A549 (cell line): Measurements from ENCODE around the gene SERTAD4. TPM values are rescaled to one million over a fixed set of nuclear protein-coding genes. Genes with fewer than 3 reads are reported as not detected.

Experiments
- ATAC-seq, 2 experiments: fragments of 200-7000 bp in 1 of 2; fragments of >200 bp in 1 of 2; cut with Nextera tagmentation in 1 of 2; cut with Tn5 transposase in 1 of 2; 3 replicates each; pipeline versions ENCODE4 v1.8.0 to v1.9.1; 2018 to 2020; ENCODE audit warnings: mild to moderate bottlenecking in 1 of 2, moderate library complexity in 1 of 2
- CTCF ChIA-PET: fragments of 300-600 bp; sonication (Branson Sonifier 250); formaldehyde crosslinking; extraction: SDS; loops from one replicate; lab custom pipeline; 2021; ENCODE audit warnings: antibody characterized with exemption, inconsistent platforms; lab: Yijun Ruan, JAX
- POLR2A ChIA-PET: fragments of 350-600 bp; formaldehyde crosslinking; extraction: SDS; loops from one replicate; lab custom pipeline; 2021; ENCODE audit warnings: antibody characterized with exemption, inconsistent platforms; lab: Yijun Ruan, JAX
- DNase-seq, 2 experiments: peaks; one replicate each; pipeline versions ENCODE4 v3.0.0 to v3.0.0-alpha.2; 2011 to 2016; ENCODE audit warnings: low read depth in 1 of 2, low spot score in 1 of 2
- FAIRE-seq: peaks from 2 replicates; lab custom pipeline; 2011; peaks lifted over from hg19 to GRCh38; lab: Jason Lieb, UNC
- H3K27ac ChIP-seq, 2 experiments: fragments of >200 bp; sonication (Bioruptor Twin); formaldehyde crosslinking; 3 replicates each; pipeline ENCODE4 v1.5.1; 2016 to 2017
- H3K4me1 ChIP-seq: fragments of >200 bp; sonication (Bioruptor Twin); formaldehyde crosslinking; 3 replicates; pipeline ENCODE4 v1.6.1; 2016
- H3K4me2 ChIP-seq: fragments of >200 bp; sonication (Bioruptor Twin); formaldehyde crosslinking; 3 replicates; pipeline ENCODE4 v1.6.1; 2016
- H3K4me3 ChIP-seq: fragments of >200 bp; sonication (Bioruptor Twin); formaldehyde crosslinking; 3 replicates; pipeline ENCODE4 v1.5.1; 2016
- H3K9me3 ChIP-seq: fragments of >200 bp; sonication (Bioruptor Twin); formaldehyde crosslinking; 3 replicates; pipeline ENCODE4 v1.6.1; 2016
- BHLHE40 ChIP-seq: IDR thresholded peaks from 2 replicates; pipeline ENCODE4 v1.6.1; 2012; ENCODE audit warnings: low read depth, low read length, inconsistent platforms
- CBX8 ChIP-seq: fragments of 200-600 bp; sonication (generic); IDR thresholded peaks from 2 replicates; pipeline ENCODE4 v1.6.1; 2016
- CHD4 ChIP-seq: fragments of 200-600 bp; sonication (generic); IDR thresholded peaks from 2 replicates; pipeline ENCODE4 v1.6.1; 2016; ENCODE audit warnings: antibody characterized with exemption, mild to moderate bottlenecking, borderline replicate concordance
- EHMT2 ChIP-seq: fragments of 200-600 bp; sonication (generic); IDR thresholded peaks from 2 replicates; pipeline ENCODE4 v1.6.1; 2016; ENCODE audit warnings: antibody characterized with exemption, low read depth, mild to moderate bottlenecking, moderate library complexity
- FOSL2 ChIP-seq, 2 experiments: fragments of 450-650 bp in 1 of 2; fragments of >200 bp in 1 of 2; sonication (Bioruptor Twin) in 1 of 2; formaldehyde crosslinking; IDR thresholded peaks; 2 replicates each; pipeline versions ENCODE4 v1.5.0 to v1.6.1; 2016 to 2020; ENCODE audit warnings: mild to moderate bottlenecking in 1 of 2, moderate library complexity in 1 of 2
- FOXS1 ChIP-seq: fragments of 250-450 bp; sonication (Bioruptor Pico); IDR thresholded peaks from 2 replicates; pipeline ENCODE4 v1.5.0; 2020; ENCODE audit warnings: mild to moderate bottlenecking, moderate library complexity
- HOXB5 ChIP-seq: fragments of 250-450 bp; sonication (Bioruptor Pico); IDR thresholded peaks from 2 replicates; pipeline ENCODE4 v1.5.0; 2020; ENCODE audit warnings: mild to moderate bottlenecking, moderate library complexity
- KDM1A ChIP-seq: fragments of 200-600 bp; sonication (generic); IDR thresholded peaks from 2 replicates; pipeline ENCODE4 v1.6.1; 2016; ENCODE audit warnings: low read depth, mild to moderate bottlenecking
- MAX ChIP-seq: IDR thresholded peaks from 2 replicates; pipeline ENCODE4 v1.6.1; 2012
- RARB ChIP-seq: fragments of 250-450 bp; sonication (Bioruptor Pico); IDR thresholded peaks from 2 replicates; pipeline ENCODE4 v1.8.0; 2021; ENCODE audit warnings: mild to moderate bottlenecking, moderate library complexity
- TFCP2L1 ChIP-seq: fragments of 250-450 bp; sonication (Bioruptor Pico); IDR thresholded peaks from 2 replicates; pipeline ENCODE4 v1.5.0; 2021; ENCODE audit warnings: mild to moderate bottlenecking
- ZC3H11A ChIP-seq: fragments of 450-650 bp; IDR thresholded peaks from 2 replicates; pipeline ENCODE4 v1.6.1; 2014; ENCODE audit warnings: antibody characterized with exemption, mild to moderate bottlenecking
- WGBS: methylation state at CpG from one replicate; pipeline ENCODE4 v1.1.6; 2017; ENCODE audit errors: missing lambda C conversion rate; 5-methylcytosine and 5-hydroxymethylcytosine counted together
- polyA plus RNA-seq, 4 experiments: library from polyadenylated mRNA; depleted of rRNA in 3 of 4; stranded (reverse); fragments of >200 nt; fragmentation: RNase III in 1 of 4; extraction: RNeasy Plus Mini Kit Qiagen cat#74134 plus additional on column Dnase treatment in 1 of 4; gene quantifications; 2 replicates in 3 of 4; 3 replicates in 1 of 4; pipeline ENCODE4 v1.2.3, GENCODE V29; 2011 to 2017
- TF ChIP-seq, protein P1 (sequence below): IDR thresholded peaks from 2 replicates; pipeline ENCODE4 v1.6.1; 2012
- TF ChIP-seq, protein P2 (sequence below): fragments of 200-600 bp; sonication (generic); IDR thresholded peaks from 2 replicates; pipeline ENCODE4 v1.6.1; 2016; ENCODE audit warnings: antibody characterized with exemption, mild to moderate bottlenecking, moderate library complexity

The SERTAD4 gene
- polyA plus RNA-seq, 2 of the 4 experiments (the other 2 are of a cell fraction) = 0.62 to 0.71 TPM

DNA sequence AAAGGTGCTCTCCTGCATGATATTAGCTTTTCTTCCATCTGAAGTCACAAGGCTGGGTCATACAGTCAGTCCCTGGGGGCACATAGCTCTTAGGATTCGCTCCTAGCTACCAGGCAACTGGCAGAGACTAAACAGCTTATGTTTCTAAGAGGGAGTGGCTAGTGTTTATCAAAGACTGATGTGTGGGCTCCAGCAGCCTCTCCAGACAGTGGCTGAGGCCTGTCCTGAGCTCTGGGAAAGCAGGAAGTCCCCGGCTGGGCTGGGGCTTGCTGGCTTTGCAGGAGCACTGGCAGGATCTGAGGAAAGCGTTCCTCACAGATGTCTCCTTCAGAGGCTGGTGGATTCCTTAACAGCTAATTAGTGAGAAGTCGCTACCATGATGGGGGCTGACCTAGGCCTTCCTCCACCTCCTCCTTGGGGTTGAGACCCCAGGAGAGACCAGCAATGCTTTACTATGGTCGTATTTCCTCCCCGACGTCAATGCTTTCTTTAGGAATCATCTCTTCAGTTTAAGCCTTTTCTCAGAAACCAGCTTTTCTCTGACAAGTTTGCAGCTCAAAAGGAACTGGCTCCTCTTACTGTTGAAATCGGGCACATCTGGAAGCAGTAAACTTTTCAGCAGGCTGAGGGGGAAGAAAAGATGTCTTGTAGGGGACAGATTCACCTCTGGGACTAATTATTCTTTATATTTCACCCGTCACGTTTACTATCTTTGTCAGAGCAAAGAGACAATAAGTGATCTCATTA, 62.6 kb downstream of the SERTAD4 start:
- DNase-seq = no peak
- no peak overlapping the region for H3K27ac ChIP-seq
- no peak overlapping the region for H3K4me3 ChIP-seq
- ATAC-seq = peak in 1 of 2 experiments; percentile 10; a peak in 2 of 6 replicates
- FAIRE-seq = no peak
- H3K9me3 ChIP-seq = no peaks in the 10 kb centered on the region
- no peak for TF ChIP-seq FOSL2 (IDR thresholded peaks at IDR 0.05)
- TF ChIP-seq FOSL2 (CRISPR knock-in tag; IDR thresholded peaks at IDR 0.05) = no peak
- TF ChIP-seq ZC3H11A = no peak
- no peak for TF ChIP-seq BHLHE40
- TF ChIP-seq KDM1A = no peak
- no peak for TF ChIP-seq RARB (CRISPR knock-in tag)
- TF ChIP-seq, protein P1, sequence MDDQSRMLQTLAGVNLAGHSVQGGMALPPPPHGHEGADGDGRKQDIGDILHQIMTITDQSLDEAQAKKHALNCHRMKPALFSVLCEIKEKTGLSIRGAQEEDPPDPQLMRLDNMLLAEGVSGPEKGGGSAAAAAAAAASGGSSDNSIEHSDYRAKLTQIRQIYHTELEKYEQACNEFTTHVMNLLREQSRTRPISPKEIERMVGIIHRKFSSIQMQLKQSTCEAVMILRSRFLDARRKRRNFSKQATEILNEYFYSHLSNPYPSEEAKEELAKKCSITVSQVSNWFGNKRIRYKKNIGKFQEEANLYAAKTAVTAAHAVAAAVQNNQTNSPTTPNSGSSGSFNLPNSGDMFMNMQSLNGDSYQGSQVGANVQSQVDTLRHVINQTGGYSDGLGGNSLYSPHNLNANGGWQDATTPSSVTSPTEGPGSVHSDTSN = no peak
- no peak for TF ChIP-seq FOXS1 (CRISPR knock-in tag)
- TF ChIP-seq EHMT2 = no peak
- no peak for TF ChIP-seq CHD4
- no peak for TF ChIP-seq CBX8
- no peak for TF ChIP-seq HOXB5 (CRISPR knock-in tag)
- TF ChIP-seq MAX = no peak
- TF ChIP-seq, protein P2, sequence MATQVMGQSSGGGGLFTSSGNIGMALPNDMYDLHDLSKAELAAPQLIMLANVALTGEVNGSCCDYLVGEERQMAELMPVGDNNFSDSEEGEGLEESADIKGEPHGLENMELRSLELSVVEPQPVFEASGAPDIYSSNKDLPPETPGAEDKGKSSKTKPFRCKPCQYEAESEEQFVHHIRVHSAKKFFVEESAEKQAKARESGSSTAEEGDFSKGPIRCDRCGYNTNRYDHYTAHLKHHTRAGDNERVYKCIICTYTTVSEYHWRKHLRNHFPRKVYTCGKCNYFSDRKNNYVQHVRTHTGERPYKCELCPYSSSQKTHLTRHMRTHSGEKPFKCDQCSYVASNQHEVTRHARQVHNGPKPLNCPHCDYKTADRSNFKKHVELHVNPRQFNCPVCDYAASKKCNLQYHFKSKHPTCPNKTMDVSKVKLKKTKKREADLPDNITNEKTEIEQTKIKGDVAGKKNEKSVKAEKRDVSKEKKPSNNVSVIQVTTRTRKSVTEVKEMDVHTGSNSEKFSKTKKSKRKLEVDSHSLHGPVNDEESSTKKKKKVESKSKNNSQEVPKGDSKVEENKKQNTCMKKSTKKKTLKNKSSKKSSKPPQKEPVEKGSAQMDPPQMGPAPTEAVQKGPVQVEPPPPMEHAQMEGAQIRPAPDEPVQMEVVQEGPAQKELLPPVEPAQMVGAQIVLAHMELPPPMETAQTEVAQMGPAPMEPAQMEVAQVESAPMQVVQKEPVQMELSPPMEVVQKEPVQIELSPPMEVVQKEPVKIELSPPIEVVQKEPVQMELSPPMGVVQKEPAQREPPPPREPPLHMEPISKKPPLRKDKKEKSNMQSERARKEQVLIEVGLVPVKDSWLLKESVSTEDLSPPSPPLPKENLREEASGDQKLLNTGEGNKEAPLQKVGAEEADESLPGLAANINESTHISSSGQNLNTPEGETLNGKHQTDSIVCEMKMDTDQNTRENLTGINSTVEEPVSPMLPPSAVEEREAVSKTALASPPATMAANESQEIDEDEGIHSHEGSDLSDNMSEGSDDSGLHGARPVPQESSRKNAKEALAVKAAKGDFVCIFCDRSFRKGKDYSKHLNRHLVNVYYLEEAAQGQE = no peak
- TF ChIP-seq TFCP2L1 (CRISPR knock-in tag) = no peak
- 72% methylated on average over 8 of the region's 10 CpGs for WGBS
- no peak overlapping the region for H3K4me2 ChIP-seq
- H3K4me1 ChIP-seq = 0 out of 3 replicates have a peak, but pooled peaks cover 3% of the 10 kb centered on the region
- CTCF ChIA-PET = interaction anchor here (0.5 to 6.7 kb wide), 5 partner anchors 8 to 151 kb away, joined by 3 to 26 read pairs (median 3); no protein-coding TSS in a partner anchor
- POLR2A ChIA-PET = no interaction called here

Other genes with a start within 250 kb of the SERTAD4 start
- gene HHAT, start 96.1 kb downstream of the SERTAD4 start, polyA plus RNA-seq (2011; rRNA removed) = 4.5 and 5.0 TPM in 2 replicates
- gene HHAT, start 96.1 kb downstream of the SERTAD4 start, polyA plus RNA-seq (2017; fragmentation: RNase III; extraction: RNeasy Plus Mini Kit Qiagen cat#74134 plus additional on column Dnase treatment) = 3.6 to 3.8 TPM (median 3.6 TPM) in 3 replicates